ENCODE data around the gene PDE8B.

Gene PDE8B

GRCh38 chr5:77181596-77182304 is 28.7 kb upstream of the PDE8B start:
- DNase-seq: no peak
- in situ Hi-C loops (cut with HindIII; ENCODE audit: low pct_ligation_motif_present, low pct_unique_long_range_greater_than_20kb, low sequenced_read_pairs): no loop called here

GRCh38 chr5:77182367-77182766 is 28.1 kb upstream of the PDE8B start:
- DNase-seq: no peak
- in situ Hi-C loops (cut with HindIII; ENCODE audit: low pct_ligation_motif_present, low pct_unique_long_range_greater_than_20kb, low sequenced_read_pairs): no loop called here

- no peak for DNase-seq
- in situ Hi-C loops (cut with HindIII; ENCODE audit: low pct_ligation_motif_present, low pct_unique_long_range_greater_than_20kb, low sequenced_read_pairs): no loop called here
Observed at GRCh38 chr5:77186652-77187370, 23.7 kb upstream of the PDE8B start.

GRCh38 chr5:77189421-77189820 is 21.1 kb upstream of the PDE8B start:
- in situ Hi-C loops (cut with HindIII; ENCODE audit: low pct_ligation_motif_present, low pct_unique_long_range_greater_than_20kb, low sequenced_read_pairs): no loop called here
- no peak for DNase-seq

- in situ Hi-C loops (cut with HindIII; ENCODE audit: low pct_ligation_motif_present, low pct_unique_long_range_greater_than_20kb, low sequenced_read_pairs): no loop called here
- DNase-seq: no peak
Observed at GRCh38 chr5:77192441-77193050, 17.9 kb upstream of the PDE8B start.

GRCh38 chr5:77194762-77195161 is 15.7 kb upstream of the PDE8B start:
- no peak for DNase-seq
- in situ Hi-C loops (cut with HindIII; ENCODE audit: low pct_ligation_motif_present, low pct_unique_long_range_greater_than_20kb, low sequenced_read_pairs): no loop called here

- DNase-seq: no peak
- in situ Hi-C loops (cut with HindIII; ENCODE audit: low pct_ligation_motif_present, low pct_unique_long_range_greater_than_20kb, low sequenced_read_pairs): no loop called here
Observed at GRCh38 chr5:77197840-77198554, 12.5 kb upstream of the PDE8B start.

- DNase-seq: no peak
- in situ Hi-C loops (cut with HindIII; ENCODE audit: low pct_ligation_motif_present, low pct_unique_long_range_greater_than_20kb, low sequenced_read_pairs): no loop called here
Observed at GRCh38 chr5:77200663-77201062, 9.8 kb upstream of the PDE8B start.

- in situ Hi-C loops (cut with HindIII; ENCODE audit: low pct_ligation_motif_present, low pct_unique_long_range_greater_than_20kb, low sequenced_read_pairs): no loop called here
Observed at GRCh38 chr5:77202145-77202544, 8.3 kb upstream of the PDE8B start.

GRCh38 chr5:77204967-77205366 is 5.5 kb upstream of the PDE8B start:
- no peak for DNase-seq
- in situ Hi-C loops (cut with HindIII; ENCODE audit: low pct_ligation_motif_present, low pct_unique_long_range_greater_than_20kb, low sequenced_read_pairs): no loop called here

More at GRCh38 chr5:77202145-77202544, 8.3 kb upstream of the PDE8B start:
- DNase-seq: no peak

GRCh38 chr5:77208507-77209163 is 1.8 kb upstream of the PDE8B start:
- DNase-seq: no peak
- in situ Hi-C loops (cut with HindIII; ENCODE audit: low pct_ligation_motif_present, low pct_unique_long_range_greater_than_20kb, low sequenced_read_pairs): no loop called here

GRCh38 chr5:77209495-77210090 is 887 bp upstream of the PDE8B start:
- DNase-seq: no peak
- in situ Hi-C loops (cut with HindIII; ENCODE audit: low pct_ligation_motif_present, low pct_unique_long_range_greater_than_20kb, low sequenced_read_pairs): no loop called here

- no peak for DNase-seq
- in situ Hi-C loops (cut with HindIII; ENCODE audit: low pct_ligation_motif_present, low pct_unique_long_range_greater_than_20kb, low sequenced_read_pairs): no loop called here
Observed at GRCh38 chr5:77210964-77211690, 647 bp downstream of the PDE8B start.

GRCh38 chr5:77211691-77212047 is 1.2 kb downstream of the PDE8B start:
- in situ Hi-C loops (cut with HindIII; ENCODE audit: low pct_ligation_motif_present, low pct_unique_long_range_greater_than_20kb, low sequenced_read_pairs): no loop called here
- no peak for DNase-seq

GRCh38 chr5:77213601-77214000 is 3.1 kb downstream of the PDE8B start:
- DNase-seq: no peak
- in situ Hi-C loops (cut with HindIII; ENCODE audit: low pct_ligation_motif_present, low pct_unique_long_range_greater_than_20kb, low sequenced_read_pairs): no loop called here

GRCh38 chr5:77214151-77214550 is 3.7 kb downstream of the PDE8B start:
- in situ Hi-C loops (cut with HindIII; ENCODE audit: low pct_ligation_motif_present, low pct_unique_long_range_greater_than_20kb, low sequenced_read_pairs): no loop called here
- no peak for DNase-seq

GRCh38 chr5:77218263-77218662 is 7.8 kb downstream of the PDE8B start:
- in situ Hi-C loops (cut with HindIII; ENCODE audit: low pct_ligation_motif_present, low pct_unique_long_range_greater_than_20kb, low sequenced_read_pairs): no loop called here
- DNase-seq: no peak

- in situ Hi-C loops (cut with HindIII; ENCODE audit: low pct_ligation_motif_present, low pct_unique_long_range_greater_than_20kb, low sequenced_read_pairs): no loop called here
Observed at GRCh38 chr5:77221115-77221514, 10.6 kb downstream of the PDE8B start.

More at GRCh38 chr5:77221115-77221514, 10.6 kb downstream of the PDE8B start:
- DNase-seq: no peak
